GM23338 (cell line): ENCODE measurements around the gene PRPSAP1. TPM values are rescaled to one million over a fixed set of nuclear protein-coding genes. Genes with fewer than 3 reads are reported as not detected.

ENCODE experiments used
- ATAC-seq: fragments of 200-7000 bp; cut with Tn5 transposase; 3 replicates; pipeline ENCODE4 v1.9.1; 2020
- DNase-seq: peaks from one replicate; pipeline ENCODE4 v3.0.0-alpha.2; 2015; ENCODE audit warnings: low spot score
- H2AFZ ChIP-seq: fragments of 200-600 bp; sonication (generic); 2 replicates; pipeline ENCODE4 v1.8.0; 2016; ENCODE audit warnings: antibody characterized with exemption, mild to moderate bottlenecking, moderate library complexity
- H3F3A ChIP-seq: fragments of 200-600 bp; sonication (generic); replicated peaks from 2 replicates; pipeline ENCODE4 v1.8.0; 2017; ENCODE audit warnings: antibody characterized with exemption, mixed run types, low read depth
- H3K27ac ChIP-seq: fragments of 200-600 bp; sonication (generic); 2 replicates; pipeline ENCODE4 v1.6.1; 2016; ENCODE audit warnings: low read depth
- H3K27me3 ChIP-seq: fragments of 200-600 bp; sonication (generic); 2 replicates; pipeline ENCODE4 v1.8.0; 2016; ENCODE audit warnings: mild to moderate bottlenecking, mixed run types, moderate library complexity; ENCODE audit not compliant: insufficient read depth
- H3K36me3 ChIP-seq: fragments of 200-600 bp; sonication (generic); 2 replicates; pipeline ENCODE4 v1.8.0; 2016; ENCODE audit warnings: mild to moderate bottlenecking; ENCODE audit not compliant: insufficient read depth
- H3K4me1 ChIP-seq: fragments of 200-600 bp; sonication (generic); 2 replicates; pipeline ENCODE4 v1.8.0; 2016; ENCODE audit warnings: mild to moderate bottlenecking, moderate library complexity; ENCODE audit not compliant: insufficient read depth
- H3K4me2 ChIP-seq: fragments of 200-600 bp; sonication (generic); 2 replicates; pipeline ENCODE4 v1.7.1; 2017; ENCODE audit warnings: mixed run types
- H3K4me3 ChIP-seq: fragments of 200-600 bp; sonication (generic); 2 replicates; pipeline ENCODE4 v1.6.1; 2016; ENCODE audit warnings: mixed run types
- H3K79me2 ChIP-seq: fragments of 200-600 bp; sonication (generic); replicated peaks from 2 replicates; pipeline ENCODE4 v1.8.0; 2017; ENCODE audit warnings: mild to moderate bottlenecking; ENCODE audit not compliant: insufficient read depth
- H3K9me2 ChIP-seq: fragments of 200-600 bp; sonication (generic); 2 replicates; pipeline ENCODE4 v1.8.0; 2017; ENCODE audit not compliant: insufficient read depth
- H4K20me1 ChIP-seq: fragments of 200-600 bp; sonication (generic); replicated peaks from 2 replicates; pipeline ENCODE4 v1.8.0; 2017; ENCODE audit warnings: mild to moderate bottlenecking; ENCODE audit not compliant: insufficient read depth
- H3K27ac Mint-ChIP-seq: 2 replicates; pipeline ENCODE4 v1.8.0; 2020; ENCODE audit warnings: inconsistent platforms, mild to moderate bottlenecking, moderate library complexity, mixed read lengths
- H3K27me3 Mint-ChIP-seq: 3 replicates; pipeline ENCODE4 v1.8.0; 2022; ENCODE audit warnings: low read depth, mild to moderate bottlenecking, moderate library complexity, mixed read lengths, inconsistent platforms; ENCODE audit not compliant: insufficient read depth, poor library complexity
- H3K36me3 Mint-ChIP-seq: 3 replicates; pipeline ENCODE4 v1.8.0; 2021; ENCODE audit warnings: low read depth, mild to moderate bottlenecking, inconsistent platforms, moderate library complexity, mixed read lengths
- H3K4me1 Mint-ChIP-seq: 3 replicates; pipeline ENCODE4 v1.8.0; 2020; ENCODE audit warnings: mild to moderate bottlenecking, inconsistent platforms, mixed read lengths
- H3K4me3 Mint-ChIP-seq: 3 replicates; pipeline ENCODE4 v1.8.0; 2021; ENCODE audit warnings: moderate library complexity, mild to moderate bottlenecking, inconsistent platforms, mixed read lengths
- H3K9me3 Mint-ChIP-seq: 3 replicates; pipeline ENCODE4 v1.8.0; 2020; ENCODE audit warnings: moderate library complexity, mild to moderate bottlenecking, inconsistent platforms, mixed read lengths
- CREB1 ChIP-seq: fragments of 250-450 bp; sonication (Bioruptor Pico); IDR thresholded peaks from 2 replicates; pipeline ENCODE4 v1.5.0; 2020; ENCODE audit warnings: low read depth, mild to moderate bottlenecking, moderate library complexity
- CTCF ChIP-seq, 2 experiments: fragments of 200-600 bp in 1 of 2; sonication (generic) in 1 of 2; conservative IDR thresholded peaks; 2 replicates each; pipeline versions ENCODE4 v1.5.1 to v1.6.1; 2016 to 2017; ENCODE audit warnings: antibody characterized with exemption in 2 of 2, low read depth in 2 of 2, mild to moderate bottlenecking in 2 of 2, moderate library complexity in 1 of 2
- ETS1 ChIP-seq: IDR thresholded peaks from 2 replicates; pipeline ENCODE4 v1.6.1; 2016; ENCODE audit warnings: antibody characterized with exemption
- EZH2 ChIP-seq: fragments of 200-600 bp; sonication (generic); IDR thresholded peaks from one replicate; pipeline ENCODE4 v1.8.0; 2017; ENCODE audit warnings: antibody characterized with exemption, mild to moderate bottlenecking, low read depth; ENCODE audit not compliant: unreplicated experiment
- EZH2phosphoT487 ChIP-seq: fragments of 200-600 bp; sonication (generic); IDR thresholded peaks from one replicate; pipeline ENCODE4 v1.8.1; 2018; ENCODE audit warnings: antibody characterized with exemption; ENCODE audit not compliant: unreplicated experiment
- JUNB ChIP-seq: IDR thresholded peaks from one replicate; pipeline ENCODE4 v1.6.1; 2016; ENCODE audit warnings: antibody characterized with exemption; ENCODE audit not compliant: unreplicated experiment
- POLR2AphosphoS5 ChIP-seq: IDR thresholded peaks from 2 replicates; pipeline ENCODE4 v1.6.1; 2016; ENCODE audit warnings: antibody characterized with exemption, low read depth
- REST ChIP-seq: IDR thresholded peaks from one replicate; pipeline ENCODE4 v1.6.1; 2018; ENCODE audit warnings: antibody characterized with exemption; ENCODE audit not compliant: unreplicated experiment
- STAT1 ChIP-seq: IDR thresholded peaks from one replicate; pipeline ENCODE4 v1.6.1; 2016; ENCODE audit warnings: antibody characterized with exemption; ENCODE audit not compliant: unreplicated experiment
- ZNF114 ChIP-seq: fragments of 250-450 bp; sonication (Bioruptor Pico); IDR thresholded peaks from 2 replicates; pipeline ENCODE4 v1.5.0; 2020; ENCODE audit warnings: mild to moderate bottlenecking, moderate library complexity
- ZNF331 ChIP-seq: fragments of 250-450 bp; sonication (Bioruptor Pico); IDR thresholded peaks from 2 replicates; pipeline ENCODE4 v1.5.0; 2020; ENCODE audit warnings: low read depth, mild to moderate bottlenecking, moderate library complexity
- ZNF462 ChIP-seq: fragments of 250-450 bp; sonication (Bioruptor Pico); IDR thresholded peaks from 2 replicates; pipeline ENCODE4 v1.5.0; 2020; ENCODE audit warnings: mild to moderate bottlenecking, moderate library complexity
- polyA plus RNA-seq: library from polyadenylated mRNA; unstranded; fragments of >200 nt; fragmentation: Nextera tagmentation; extraction: Ambion mirVana; gene quantifications from 2 replicates; pipeline ENCODE4 v1.2.1, GENCODE V29; 2016
- total RNA-seq: library from RNA; depleted of rRNA; stranded (reverse); fragments of >200 nt; shearing (Covaris generic); gene quantifications from 2 replicates; pipeline ENCODE4 v1.2.3, GENCODE V29; 2014

PRPSAP1 gene
- total and polyA plus RNA-seq, 2 experiments from 2014 or later = 39.5 to 58.8 TPM

GRCh38 chr17:76402711-76403110 lies 49.0 kb upstream of the PRPSAP1 start:
- no peak for ATAC-seq
- Mint-ChIP-seq H3K4me1 (peaks cover 2% of the 10 kb centered on the region; the same call in 2 of the 3 replicates), H3K36me3 (peaks cover 77% of the 10 kb centered on the region), H3K27ac (no peak overlapping the region), H3K4me3 (no peak overlapping the region), H3K9me3 (no peaks in the 10 kb centered on the region), H3K27me3 (peaks cover 12% of the 10 kb centered on the region)
- TF ChIP-seq ETS1 (no peak), ZNF462 (CRISPR knock-in tag) (no peak), ZNF114 (CRISPR knock-in tag) (no peak), EZH2phosphoT487 (no peak), EZH2 (no peak), REST (no peak), CTCF (conservative IDR thresholded peaks at IDR 0.05; ENCODE audit: low read depth in 2 of 2) (no peak), ZNF331 (no peak), CREB1 (CRISPR knock-in tag) (no peak), JUNB (no peak), STAT1 (no peak), POLR2AphosphoS5 (no peak)
- peaks cover 5% of the 10 kb centered on the region; the same call in 1 of the 2 replicates for H4K20me1 ChIP-seq
- no peak overlapping the region for H2AFZ ChIP-seq
- H3K79me2 ChIP-seq = peaks cover 29% of the 10 kb centered on the region
- DNase-seq = no peak
- H3K36me3 ChIP-seq = peaks cover 31% of the 10 kb centered on the region
- H3K9me2 ChIP-seq = no peaks in the 10 kb centered on the region
- no peak overlapping the region for H3K4me2 ChIP-seq
- no peaks in the 10 kb centered on the region for H3K4me1 ChIP-seq
- H3K27ac ChIP-seq = no peak overlapping the region
- no peak overlapping the region for H3K4me3 ChIP-seq
- H3F3A ChIP-seq = peaks cover 13% of the 10 kb centered on the region
- H3K27me3 ChIP-seq = no peaks in the 10 kb centered on the region
